HG03066 (cell line): Measurements from ENCODE around the gene CEBPA.

Experiments
- ATAC-seq: cut with Tn5 transposase; IDR thresholded peaks from one replicate; pipeline ENCODE4 v1.9.1; 2021; ENCODE audit warnings: low read depth; ENCODE audit not compliant: unreplicated experiment

CEBPA gene

DNA sequence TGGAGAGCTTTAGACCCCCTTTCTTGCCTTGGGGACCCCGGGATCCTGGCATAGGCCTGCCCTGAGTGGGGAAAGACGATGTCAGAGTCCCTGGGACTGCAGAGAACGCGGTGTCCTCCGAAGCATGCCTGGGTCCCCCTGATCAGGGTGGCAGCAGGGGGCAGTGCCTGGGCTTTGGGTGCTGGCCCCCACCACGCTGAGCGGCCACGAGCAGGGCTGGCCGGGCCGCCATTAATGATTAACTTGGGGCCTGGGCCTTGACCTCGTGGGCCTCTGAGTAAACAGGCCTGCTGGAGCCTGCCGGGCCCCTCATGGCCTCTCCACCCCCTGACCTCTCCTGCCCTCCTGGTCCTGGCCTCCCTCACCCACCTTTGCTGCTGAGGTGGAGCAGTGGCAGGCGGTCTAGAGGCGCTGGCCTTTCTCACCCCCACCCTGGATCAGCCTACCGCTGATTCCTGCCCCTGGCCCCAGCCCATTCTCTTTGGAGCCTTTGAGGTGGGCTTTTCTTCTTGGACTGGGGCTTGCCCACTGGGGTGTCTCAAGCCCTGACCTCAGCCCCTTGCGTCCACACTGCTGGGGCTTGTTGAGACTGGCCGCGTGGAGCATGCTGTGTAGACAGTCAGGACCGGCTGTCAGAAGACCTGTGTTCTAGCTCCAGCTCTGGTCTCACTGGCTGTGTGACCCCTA lies 26.3 kb downstream of the CEBPA start:
- no peak for ATAC-seq

DNA sequence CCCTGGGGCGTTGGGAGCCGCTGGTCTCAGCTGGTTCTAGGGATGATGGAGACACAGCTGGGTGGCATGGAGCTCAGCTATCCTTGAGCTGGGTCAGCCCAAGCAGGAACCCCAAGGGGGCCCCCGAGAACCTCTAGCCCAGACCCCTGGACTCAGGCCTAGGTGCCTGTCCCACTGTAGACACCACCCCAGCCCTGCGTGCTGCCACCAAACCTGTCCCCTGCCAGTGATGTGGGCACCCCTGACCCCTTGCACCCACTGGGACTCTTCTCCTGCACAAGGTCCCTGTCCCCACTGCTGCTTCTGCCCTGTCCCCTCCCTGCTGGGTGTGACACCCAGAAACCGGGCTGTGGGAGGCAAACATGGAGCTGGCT lies 26.8 kb downstream of the CEBPA start:
- ATAC-seq = no peak

DNA sequence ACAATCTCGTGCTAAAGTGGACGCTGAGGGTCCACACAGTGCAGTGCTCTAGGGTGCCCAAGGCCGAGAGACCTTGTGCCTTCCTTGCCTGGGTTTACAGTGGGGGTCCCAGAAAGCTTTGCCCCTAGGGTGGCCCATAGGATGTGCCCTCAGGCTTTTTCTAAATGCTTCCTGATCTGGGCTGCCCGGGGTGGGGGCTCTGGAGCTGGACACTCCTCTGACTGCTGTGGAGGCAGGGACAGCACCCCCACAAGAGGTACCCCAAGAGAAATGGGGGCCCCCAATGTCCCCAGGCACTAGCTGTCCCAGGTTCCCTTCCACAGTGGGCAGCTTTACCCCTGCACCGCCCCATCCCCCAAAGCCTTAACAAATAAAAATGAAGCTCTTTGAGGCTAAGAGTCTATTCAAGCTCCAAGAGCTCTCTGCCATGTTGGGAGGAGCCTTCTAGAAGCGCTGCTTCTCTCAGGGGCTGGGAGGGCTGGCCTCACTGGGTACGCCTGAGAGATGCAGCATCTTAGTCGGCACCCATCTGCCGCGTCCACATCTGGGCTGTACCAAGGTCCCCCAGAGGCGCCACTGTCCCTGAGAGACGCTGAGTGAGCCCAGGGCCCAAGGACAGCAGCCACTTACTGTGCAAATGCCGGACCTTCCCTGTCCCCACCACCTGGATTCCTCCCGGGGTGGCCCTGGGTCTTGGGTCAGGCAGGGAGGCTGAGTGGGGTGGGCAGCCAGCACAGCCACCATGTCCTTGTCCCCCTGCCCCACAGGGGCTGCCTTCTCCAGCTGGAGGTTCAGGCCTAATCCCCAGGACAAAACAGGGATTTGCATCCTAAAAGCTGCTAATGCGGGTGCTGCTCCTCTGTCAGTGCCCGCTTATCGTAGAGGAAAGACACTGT lies 27.4 kb downstream of the CEBPA start:
- no peak for ATAC-seq

DNA sequence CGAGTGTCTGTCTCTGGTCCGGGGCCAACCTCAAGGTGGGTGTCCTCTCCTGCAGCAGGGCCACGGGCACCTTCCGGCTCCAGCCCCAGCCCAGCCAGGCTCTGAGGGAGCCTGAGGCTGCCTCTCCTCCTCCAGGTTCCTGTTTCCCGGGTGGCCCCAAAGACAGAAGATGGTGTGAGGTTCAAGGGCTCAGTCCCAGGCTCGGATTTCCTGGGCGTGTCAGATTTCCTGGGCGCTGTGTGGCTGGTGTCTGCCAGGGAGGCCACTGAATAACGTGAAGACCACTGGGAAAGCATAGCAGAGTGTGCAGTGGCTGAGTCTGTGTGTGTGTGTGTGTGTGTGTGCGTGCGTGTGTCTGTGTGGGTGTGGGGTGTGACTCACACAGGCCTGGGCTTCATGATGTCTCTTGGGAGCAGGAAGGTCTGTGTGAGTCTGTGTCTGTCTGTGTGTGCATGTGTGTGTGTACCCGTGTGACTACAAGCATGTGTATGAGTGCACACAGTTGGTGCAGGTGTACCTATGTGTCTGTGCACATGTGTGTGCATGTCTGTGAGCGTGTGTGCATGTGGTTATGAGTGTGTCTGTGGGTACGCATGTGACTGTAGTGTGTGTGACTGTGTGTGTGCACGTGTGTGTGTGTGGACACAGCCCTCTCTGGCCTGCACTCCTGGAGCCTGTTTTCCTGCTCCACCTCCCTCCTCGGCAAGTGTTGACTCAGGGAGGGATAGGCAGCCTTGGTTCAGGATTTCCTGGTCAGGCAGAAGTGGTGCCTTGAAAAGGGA lies 28.3 kb downstream of the CEBPA start:
- no peak for ATAC-seq

DNA sequence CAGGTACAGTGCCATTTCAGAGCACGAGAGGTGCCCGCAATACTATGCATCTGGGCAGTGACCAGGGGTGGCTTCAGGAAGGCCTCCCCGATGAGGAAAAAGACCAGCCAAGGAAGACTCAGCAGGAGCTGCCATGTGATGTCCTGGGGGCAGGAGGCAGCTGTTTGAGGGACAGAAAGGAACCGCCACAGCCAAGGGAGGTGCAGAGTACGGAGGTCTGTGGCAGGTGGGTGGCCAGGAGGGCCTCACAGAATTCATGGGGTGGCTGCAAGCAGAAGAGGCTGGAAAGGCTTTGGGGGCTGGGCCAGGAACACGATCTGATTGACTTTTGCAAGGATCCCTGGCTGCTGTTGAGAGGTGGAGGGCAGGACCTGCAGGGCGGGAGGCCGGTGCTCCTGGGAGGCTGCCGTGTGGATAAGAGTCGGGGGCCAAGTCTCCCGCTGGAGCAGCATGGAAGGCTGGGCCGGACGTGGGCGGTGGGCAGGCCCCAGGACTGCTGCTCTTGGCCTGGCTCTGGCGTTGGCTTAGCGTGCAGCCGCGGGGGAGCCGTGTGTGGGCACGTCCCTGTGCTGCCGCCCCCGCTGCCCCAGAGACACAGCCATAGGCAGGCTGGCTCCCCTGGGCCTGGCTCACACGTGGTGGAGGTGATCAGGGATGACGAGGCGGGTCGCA lies 29.1 kb downstream of the CEBPA start:
- no peak for ATAC-seq

DNA sequence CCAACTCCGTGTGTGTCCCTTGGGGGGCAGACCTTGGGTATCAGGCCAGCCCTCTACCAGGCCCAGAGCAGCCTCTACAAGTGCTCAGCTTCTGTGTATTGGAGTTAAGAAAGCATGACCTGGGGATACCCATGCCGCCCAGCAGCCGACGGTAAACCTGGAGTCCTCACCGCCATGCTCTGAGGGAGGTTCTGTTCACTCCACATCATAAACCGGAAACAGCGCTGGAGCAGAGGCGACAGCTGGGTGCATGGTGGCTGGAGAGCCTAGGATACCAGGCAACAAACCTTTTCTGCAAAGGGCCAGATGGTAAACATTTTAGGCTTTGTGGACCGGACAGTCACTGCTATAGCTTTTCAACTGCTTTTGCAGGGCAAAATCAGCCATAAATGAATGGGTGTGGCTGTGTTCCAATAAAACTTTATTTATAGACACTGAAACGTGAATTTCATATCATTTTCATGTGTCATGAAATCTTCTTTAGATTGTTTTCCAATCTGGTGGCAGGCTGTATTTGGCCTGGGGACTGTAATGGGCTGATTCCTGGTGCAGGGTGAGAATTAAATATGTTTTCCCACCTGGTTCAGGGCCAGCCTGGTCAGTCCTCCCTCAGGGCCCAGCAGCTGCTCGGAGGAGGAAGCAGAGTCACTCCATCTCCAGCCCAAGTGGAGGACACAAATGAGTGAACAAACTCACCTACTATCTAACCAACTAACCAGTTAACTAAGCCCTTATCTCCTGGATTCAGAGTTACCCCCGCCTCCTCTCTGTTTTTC lies 30.9 kb downstream of the CEBPA start:
- ATAC-seq = no peak

DNA sequence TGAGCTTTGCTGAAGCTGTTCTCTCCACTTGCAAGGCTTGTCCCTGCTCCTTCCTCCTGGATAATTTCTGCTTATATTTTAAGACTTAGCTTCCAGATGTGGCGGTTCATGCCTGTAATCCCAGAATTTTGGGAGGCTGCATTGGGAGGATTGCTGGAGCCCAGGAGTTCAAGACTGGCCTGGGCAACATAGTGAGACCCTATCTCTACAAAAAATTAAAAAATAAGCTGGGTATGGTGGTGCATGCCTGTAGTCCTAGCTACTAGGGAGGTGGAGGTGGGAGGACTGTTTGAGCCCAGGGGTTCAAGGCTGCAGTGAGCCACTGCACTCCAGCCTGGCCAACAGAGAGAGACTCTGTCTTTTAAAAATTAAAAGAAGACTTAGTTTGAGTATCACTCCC lies 31.6 kb downstream of the CEBPA start:
- no peak for ATAC-seq

DNA sequence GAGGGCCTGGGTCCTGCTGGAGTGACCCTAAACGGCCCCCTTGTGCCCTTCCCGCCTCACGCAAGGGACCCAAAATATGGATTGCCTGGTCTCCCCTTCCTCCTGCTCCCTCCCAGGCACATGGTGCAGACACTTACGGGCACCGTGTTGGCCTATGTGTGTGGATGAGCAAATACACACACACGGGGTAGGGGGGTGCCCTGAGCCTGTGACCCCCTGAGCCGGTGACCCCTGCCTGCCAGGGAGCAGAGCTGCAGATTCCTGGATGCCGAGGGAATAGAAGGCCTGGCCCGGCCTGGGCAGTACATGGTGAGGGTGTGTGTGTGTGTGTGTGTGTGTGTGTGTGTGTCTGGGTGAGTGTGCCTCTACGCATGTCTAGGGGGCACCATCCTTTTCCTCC lies 33.3 kb downstream of the CEBPA start:
- no peak for ATAC-seq

DNA sequence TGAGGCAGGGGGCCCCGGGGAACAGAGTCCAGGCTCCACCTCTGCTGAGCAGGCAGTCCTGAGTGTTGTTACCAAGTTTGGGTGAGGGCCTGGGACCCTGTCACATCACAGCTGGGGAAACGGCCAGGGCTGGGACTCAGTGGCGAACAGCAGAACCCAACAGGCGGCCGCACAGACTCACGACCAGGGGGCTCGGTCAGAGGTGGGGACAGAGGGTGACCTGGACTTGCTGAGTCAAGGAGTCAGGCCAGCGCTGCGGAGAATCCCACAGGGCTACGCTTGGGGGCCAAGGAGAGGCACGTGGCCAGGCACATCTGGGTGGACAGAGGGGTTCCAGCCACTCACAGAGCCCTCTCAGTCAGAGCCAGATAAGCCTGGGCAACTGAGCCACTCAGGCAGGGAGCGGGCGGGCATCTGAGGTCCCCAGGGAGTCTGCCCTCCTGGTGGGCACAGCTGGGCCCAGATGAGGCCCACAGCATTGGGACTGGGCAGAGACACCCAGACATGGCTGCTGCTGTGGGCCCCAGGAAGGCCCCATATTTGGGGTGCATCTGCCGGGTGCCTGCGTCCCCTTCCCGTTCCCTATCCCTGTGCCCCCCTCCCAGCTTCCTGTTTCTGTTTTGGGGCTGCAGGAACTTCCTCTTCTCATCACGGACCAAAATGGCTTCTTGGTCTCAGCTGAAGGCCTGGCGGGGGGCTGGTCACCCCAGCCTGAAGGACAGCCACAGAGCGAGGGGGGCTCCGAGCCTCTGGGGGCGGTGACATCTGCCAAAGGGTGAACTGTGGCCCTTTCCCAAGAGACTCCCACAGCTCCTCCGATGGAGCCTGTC lies 34.0 kb downstream of the CEBPA start:
- no peak for ATAC-seq

DNA sequence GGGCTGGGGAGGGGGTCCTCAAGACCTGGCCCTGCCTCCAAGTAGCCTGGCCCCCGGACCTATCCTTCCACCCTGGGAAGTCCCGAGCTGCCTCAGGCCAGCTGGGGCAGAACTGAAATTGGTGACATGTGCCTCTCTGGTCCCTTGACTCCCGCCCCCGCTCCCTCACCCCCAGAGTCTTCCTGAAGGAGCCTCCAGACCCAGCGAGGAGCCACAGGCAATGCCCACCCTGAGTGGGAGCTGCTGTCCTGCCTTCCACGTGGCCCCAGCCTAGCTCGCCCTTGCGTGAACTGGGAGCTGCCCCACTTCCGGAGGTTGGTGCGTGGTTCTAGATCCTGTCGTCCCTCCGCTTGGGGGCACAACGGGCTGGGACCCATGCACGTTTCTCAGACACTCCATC lies 34.6 kb downstream of the CEBPA start:
- ATAC-seq = no peak

DNA sequence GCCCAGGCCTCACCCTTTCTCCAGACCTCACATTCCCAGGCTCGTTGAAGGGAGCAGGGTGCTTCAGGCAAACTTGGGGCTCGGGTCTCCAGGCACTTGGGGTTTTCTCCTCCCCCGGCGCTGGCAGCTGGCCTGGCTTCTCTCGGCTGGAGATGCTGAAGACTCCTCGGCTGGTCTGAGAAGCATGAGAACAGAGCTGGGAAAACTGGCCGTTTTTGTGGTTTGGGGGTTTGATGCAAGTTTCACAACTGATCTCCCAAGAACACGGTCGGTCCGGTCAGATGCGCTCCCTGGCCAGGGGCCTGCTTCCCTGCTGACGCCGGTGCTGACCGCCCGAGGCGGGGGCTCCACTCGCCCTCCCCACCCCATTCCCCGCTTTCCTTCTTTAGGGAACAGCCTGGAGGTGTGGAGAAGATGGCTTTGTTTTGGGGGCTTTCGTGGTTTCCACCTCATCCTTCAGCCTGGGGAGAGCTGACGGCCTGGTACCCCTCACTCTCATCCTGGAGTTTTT lies 35.3 kb downstream of the CEBPA start:
- ATAC-seq = no peak

DNA sequence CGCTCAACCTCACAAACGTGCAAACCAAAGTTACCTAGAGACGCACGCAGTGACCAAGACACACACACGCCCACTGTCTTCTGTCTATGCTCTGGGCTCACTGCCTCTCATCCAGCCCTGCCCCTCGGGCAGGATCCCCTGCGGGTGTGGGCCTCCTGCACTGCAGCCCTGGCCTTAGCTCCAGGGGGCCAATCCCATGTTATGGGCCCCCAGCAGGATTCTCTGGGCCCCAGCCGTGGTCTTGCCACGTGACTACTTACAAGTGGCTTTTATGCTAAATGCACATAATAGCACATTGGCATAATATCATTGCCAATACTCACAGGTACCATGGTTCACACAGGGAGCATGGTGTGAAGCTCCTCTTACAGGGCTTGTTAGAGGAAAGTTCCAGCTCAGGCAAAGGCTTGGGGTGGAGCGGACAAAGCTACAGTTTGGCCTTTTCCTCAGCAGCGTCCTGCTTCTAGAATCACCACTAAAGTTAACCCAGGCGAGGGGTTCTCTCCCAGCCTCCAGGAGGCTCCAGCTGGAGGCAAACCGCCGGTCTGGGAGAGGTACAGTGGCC lies 37.4 kb downstream of the CEBPA start:
- no peak for ATAC-seq

DNA sequence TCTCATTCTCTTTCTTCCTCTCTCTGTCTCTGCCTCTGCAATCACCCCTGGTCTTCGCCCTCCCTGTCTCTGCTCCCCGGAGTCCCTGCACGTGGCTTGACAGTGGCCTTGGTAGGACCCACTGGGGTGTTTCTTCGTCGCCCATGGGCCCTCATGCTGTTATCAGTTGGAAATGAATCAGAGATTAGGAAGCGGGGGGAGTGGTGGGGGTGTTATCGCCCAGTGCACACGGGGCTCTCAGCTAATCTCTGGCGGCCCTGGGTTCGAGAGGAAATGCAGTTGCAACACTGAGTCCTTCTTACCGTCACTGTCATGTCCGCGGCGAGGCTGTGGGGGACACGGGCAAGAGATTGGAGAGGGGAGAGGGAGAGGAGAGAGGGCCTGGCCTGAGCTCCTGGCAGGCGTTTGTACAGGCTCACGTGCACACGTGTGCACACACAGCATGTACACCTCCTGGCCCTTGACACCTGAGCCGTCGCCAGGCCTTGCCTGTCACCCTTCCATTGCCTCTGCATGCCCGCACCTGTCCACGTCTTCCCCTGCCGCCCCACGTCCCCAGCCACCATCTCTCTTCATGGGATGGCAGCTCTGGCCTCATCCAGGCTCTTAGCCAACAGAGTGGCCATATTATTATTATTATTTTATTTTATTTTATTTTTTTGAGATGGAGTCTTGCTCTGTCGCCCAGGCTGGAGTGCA lies 38.9 kb downstream of the CEBPA start:
- no peak for ATAC-seq

DNA sequence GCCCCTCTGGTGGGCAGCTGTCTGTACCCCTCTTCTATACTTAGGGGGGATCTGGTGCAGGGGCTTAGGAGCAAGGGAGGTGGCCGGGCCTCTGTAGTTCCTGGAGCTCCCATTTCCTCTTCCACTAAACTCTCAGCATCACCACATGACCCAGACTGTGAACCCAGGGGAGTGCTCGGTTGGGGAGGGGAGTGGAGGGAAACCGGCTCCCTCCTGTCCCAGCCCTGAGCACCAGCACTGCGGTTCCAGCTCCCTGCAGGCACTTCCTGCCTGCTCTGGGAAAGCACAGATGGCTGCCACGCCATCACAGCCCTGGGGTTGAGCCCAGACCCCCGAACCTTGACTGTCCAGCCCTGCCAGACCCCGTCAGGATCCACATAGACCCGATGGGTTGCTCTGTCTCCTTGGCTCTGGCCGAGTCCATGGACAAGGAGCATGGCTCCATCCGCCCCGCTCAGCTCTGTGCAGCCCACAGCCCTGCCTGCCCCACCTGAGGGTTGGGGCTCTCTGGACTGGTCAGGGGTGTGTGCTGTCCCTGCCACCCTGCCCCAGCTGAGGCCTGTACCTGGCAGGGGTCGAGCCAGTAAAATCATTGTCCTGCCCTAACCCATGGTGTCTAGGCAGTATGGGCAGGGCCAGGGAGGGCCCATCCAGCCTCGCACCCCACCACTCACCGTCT lies 40.7 kb downstream of the CEBPA start:
- no peak for ATAC-seq

DNA sequence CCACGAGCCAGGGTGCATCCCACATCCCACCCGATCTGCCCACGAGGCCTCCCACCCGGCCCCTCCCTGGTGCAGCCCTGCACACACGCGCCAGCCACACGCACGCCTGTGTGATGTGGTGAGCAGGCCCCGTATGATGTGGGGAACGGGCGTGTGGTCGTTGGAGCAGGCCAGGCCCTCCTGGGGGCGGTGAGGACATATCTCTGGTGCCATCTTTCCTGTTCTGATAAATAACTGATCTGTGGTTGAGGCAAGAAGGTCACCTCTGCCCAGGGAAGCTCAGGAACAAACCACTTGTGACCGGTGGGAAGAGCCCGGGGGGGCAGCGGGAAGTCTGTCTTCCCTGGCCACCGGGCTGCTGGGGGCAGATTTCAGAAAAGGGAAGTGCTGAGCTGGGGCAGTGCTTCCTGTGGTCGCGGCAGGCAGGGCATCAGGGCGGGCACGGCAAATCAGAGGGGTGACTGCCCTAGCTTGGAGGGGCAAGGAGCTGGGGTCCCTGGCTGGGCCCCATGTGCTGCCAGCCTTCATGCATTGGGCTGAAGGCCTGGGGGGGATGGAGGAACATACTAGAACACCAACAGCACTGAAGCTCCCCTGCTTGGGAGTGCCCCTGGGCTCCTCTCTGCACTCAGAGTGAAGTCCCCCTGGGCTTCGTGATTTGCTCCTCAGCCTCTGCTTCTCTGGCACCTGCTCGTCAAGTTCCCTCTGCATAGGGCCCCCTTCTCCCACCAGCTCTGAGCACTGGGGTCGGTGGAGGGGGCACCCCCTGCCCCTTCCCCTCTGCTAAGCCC lies 41.5 kb downstream of the CEBPA start:
- no peak for ATAC-seq

DNA sequence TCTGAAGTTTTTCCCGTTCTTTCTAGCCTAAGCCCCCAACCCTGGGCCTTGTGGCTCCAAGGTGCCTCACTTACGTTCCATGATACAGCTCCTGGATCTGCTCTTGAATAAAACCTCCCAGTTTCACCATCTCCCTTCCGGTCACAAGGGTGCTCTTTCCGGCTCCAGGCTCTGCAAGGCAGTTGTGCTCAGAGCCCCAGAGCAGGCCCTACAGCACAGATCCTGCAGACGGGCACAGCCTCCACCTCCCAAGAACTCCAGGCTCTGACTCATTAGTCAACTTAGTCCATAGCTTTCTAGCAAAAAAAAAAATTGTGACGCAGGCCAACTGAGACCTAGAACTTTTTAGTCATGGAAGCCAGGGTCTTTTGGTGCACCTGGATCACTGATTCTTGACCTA lies 42.8 kb downstream of the CEBPA start:
- no peak for ATAC-seq

DNA sequence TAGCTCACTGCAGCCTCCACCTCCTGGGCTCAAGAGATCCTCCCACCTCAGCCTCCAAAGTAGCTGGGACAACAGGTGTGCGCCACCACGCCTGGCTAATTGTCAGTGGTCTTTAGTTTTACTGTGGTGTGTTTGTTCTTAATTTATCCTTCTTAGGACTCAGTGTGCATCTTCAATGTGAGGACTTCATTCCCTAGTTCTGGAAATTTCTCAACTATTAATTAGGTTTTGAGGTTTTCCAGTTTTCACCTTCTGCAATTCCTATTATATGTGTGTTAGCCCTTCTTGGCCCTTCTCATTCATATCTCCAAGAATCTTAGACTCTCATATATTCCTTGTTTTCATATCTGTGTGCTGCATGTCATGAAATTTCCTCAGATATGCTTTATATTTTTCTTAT lies 44.5 kb downstream of the CEBPA start:
- no peak for ATAC-seq
